H1 (cell line): ENCODE results near the gene HAGH. TPM values are rescaled to one million over a fixed set of nuclear protein-coding genes. Genes with fewer than 3 reads are reported as not detected.
A peak's percentile ranks its signal among the peaks of the same experiment; 100 is the strongest.

Experiments used
- CTCF ChIA-PET: fragments of 300-600 bp; sonication (Branson Sonifier 250); formaldehyde crosslinking; loops from one replicate; lab custom pipeline; 2021; ENCODE audit not compliant: partially characterized antibody; lab: Charles Lee
- POLR2A ChIA-PET: fragments of 300-600 bp; sonication (Branson Sonifier 250); formaldehyde crosslinking; loops from one replicate; lab custom pipeline; 2021; ENCODE audit warnings: inconsistent platforms; ENCODE audit not compliant: partially characterized antibody; lab: Charles Lee
- DNase-seq, 2 experiments: peaks; one replicate each; pipeline versions ENCODE4 v3.0.0 to v3.0.0-alpha.2; 2010 to 2022; ENCODE audit warnings: low spot score in 2 of 2, low read depth in 1 of 2, mixed read lengths in 1 of 2
- FAIRE-seq: peaks from 2 replicates; lab custom pipeline; 2011; peaks lifted over from hg19 to GRCh38; lab: Jason Lieb, UNC
- H2AFZ ChIP-seq: 2 replicates; pipeline ENCODE4 v1.8.1; 2012; ENCODE audit warnings: low read length, inconsistent platforms
- H2AK5ac ChIP-seq: 2 replicates; pipeline ENCODE4 v1.6.1; 2013; ENCODE audit warnings: low read depth, low read length
- H2BK120ac ChIP-seq: replicated peaks from 2 replicates; pipeline ENCODE3; 2013; ENCODE audit warnings: low read depth, low read length, inconsistent platforms
- H2BK12ac ChIP-seq: 2 replicates; pipeline ENCODE4 v1.6.1; 2013; ENCODE audit warnings: low read depth, low read length
- H2BK15ac ChIP-seq: 2 replicates; pipeline ENCODE4 v1.6.1; 2013; ENCODE audit warnings: low read length
- H2BK20ac ChIP-seq: 2 replicates; pipeline ENCODE4 v1.6.1; 2013; ENCODE audit warnings: low read length
- H2BK5ac ChIP-seq: 2 replicates; pipeline ENCODE4 v1.6.1; 2013; ENCODE audit warnings: low read depth, low read length
- H3K14ac ChIP-seq: 2 replicates; pipeline ENCODE4 v1.6.1; 2013; ENCODE audit warnings: inconsistent platforms; ENCODE audit not compliant: insufficient read length
- H3K18ac ChIP-seq: 2 replicates; pipeline ENCODE4 v1.6.1; 2013; ENCODE audit warnings: low read length; ENCODE audit errors: extremely low read depth
- H3K23ac ChIP-seq: 2 replicates; pipeline ENCODE4 v1.6.1; 2013; ENCODE audit warnings: inconsistent platforms; ENCODE audit not compliant: insufficient read length
- H3K23me2 ChIP-seq: 2 replicates; pipeline ENCODE4 v1.6.1; 2013; ENCODE audit warnings: low read depth, low read length
- H3K27ac ChIP-seq: 2 replicates; pipeline ENCODE4 v1.6.1; 2011; ENCODE audit warnings: low read depth, low read length, inconsistent platforms
- H3K27me3 ChIP-seq, 4 experiments: replicated peaks in 1 of 4; 1 replicate in 1 of 4; 2 replicates in 3 of 4; pipeline versions ENCODE4 v1.6.1 to v1.8.1; 2011 to 2013; ENCODE audit warnings: low read length in 3 of 4, mild to moderate bottlenecking in 3 of 4, inconsistent platforms in 2 of 4, mixed read lengths in 2 of 4, moderate library complexity in 1 of 4; ENCODE audit not compliant: control insufficient read depth in 3 of 4, insufficient read depth in 3 of 4; ENCODE audit errors: extremely low read depth in 1 of 4
- H3K36me3 ChIP-seq, 4 experiments: 2 replicates each; pipeline versions ENCODE4 v1.6.1 to v1.8.1; 2011 to 2013; ENCODE audit warnings: mild to moderate bottlenecking in 4 of 4, low read length in 3 of 4, moderate library complexity in 2 of 4, control low read depth in 1 of 4, inconsistent platforms in 1 of 4; ENCODE audit not compliant: insufficient read depth in 4 of 4, control insufficient read depth in 2 of 4
- H3K4ac ChIP-seq: replicated peaks from 2 replicates; pipeline ENCODE3; 2013; ENCODE audit warnings: low read length, low read depth, mixed read lengths, inconsistent platforms; ENCODE audit not compliant: insufficient read length
- H3K4me1 ChIP-seq, 4 experiments: replicated peaks in 1 of 4; 1 replicate in 1 of 4; 2 replicates in 3 of 4; pipeline versions ENCODE4 v1.6.1 to v1.8.1; 2011 to 2013; ENCODE audit warnings: low read length in 3 of 4, inconsistent platforms in 2 of 4, mixed read lengths in 1 of 4; ENCODE audit not compliant: insufficient read depth in 4 of 4, control insufficient read depth in 3 of 4
- H3K4me2 ChIP-seq, 2 experiments: 2 replicates each; pipeline versions ENCODE4 v1.6.1 to v1.8.1; 2011 to 2013; ENCODE audit warnings: low read depth in 2 of 2, low read length in 2 of 2, control low read depth in 1 of 2, inconsistent platforms in 1 of 2, mild to moderate bottlenecking in 1 of 2; ENCODE audit not compliant: insufficient read depth in 1 of 2
- H3K4me3 ChIP-seq, 4 experiments: fragments of 200-600, 300-600 bp in 1 of 4; sonication (generic), shearing (Covaris generic), sonication (Bioruptor Twin) in 1 of 4; 2 replicates each; pipeline versions ENCODE4 v1.5.1 to v1.8.1; 2011 to 2016; ENCODE audit warnings: low read length in 4 of 4, low read depth in 3 of 4, control low read depth in 2 of 4, inconsistent platforms in 2 of 4, mild to moderate bottlenecking in 2 of 4, mixed read lengths in 1 of 4, moderate library complexity in 1 of 4; ENCODE audit not compliant: insufficient read depth in 2 of 4; ENCODE audit errors: extremely low read depth in 1 of 4
- H3K56ac ChIP-seq: replicated peaks from 2 replicates; pipeline ENCODE3; 2013; ENCODE audit warnings: low read depth, mild to moderate bottlenecking, mixed read lengths, low read length, inconsistent platforms; ENCODE audit not compliant: insufficient read length
- H3K79me1 ChIP-seq: 2 replicates; pipeline ENCODE4 v1.6.1; 2013; ENCODE audit warnings: low read depth, low read length, control low read depth
- H3K79me2 ChIP-seq, 2 experiments: 2 replicates each; pipeline versions ENCODE4 v1.6.1 to v1.8.1; 2012 to 2013; ENCODE audit warnings: low read length in 2 of 2, mild to moderate bottlenecking in 2 of 2, inconsistent platforms in 1 of 2; ENCODE audit not compliant: insufficient read depth in 2 of 2, control insufficient read depth in 1 of 2
- H3K9ac ChIP-seq, 4 experiments: replicated peaks in 1 of 4; 1 replicate in 1 of 4; 2 replicates in 3 of 4; pipeline versions ENCODE4 v1.6.1 to v1.8.1; 2011 to 2013; ENCODE audit warnings: low read depth in 3 of 4, low read length in 3 of 4, control low read depth in 2 of 4, mild to moderate bottlenecking in 2 of 4, moderate library complexity in 2 of 4, inconsistent platforms in 1 of 4; ENCODE audit errors: extremely low read depth in 1 of 4
- H3K9me3 ChIP-seq, 2 experiments: 2 replicates each; pipeline versions ENCODE4 v1.6.1 to v1.8.1; 2012 to 2013; ENCODE audit warnings: mild to moderate bottlenecking in 2 of 2, moderate library complexity in 2 of 2, control low read depth in 1 of 2, inconsistent platforms in 1 of 2, low read depth in 1 of 2, low read length in 1 of 2, mixed read lengths in 1 of 2; ENCODE audit not compliant: insufficient read depth in 2 of 2
- H4K20me1 ChIP-seq, 2 experiments: replicated peaks in 1 of 2; 2 replicates each; pipeline versions ENCODE3 to v1.8.1; 2011 to 2013; ENCODE audit warnings: inconsistent platforms in 2 of 2, low read length in 2 of 2, mild to moderate bottlenecking in 1 of 2; ENCODE audit not compliant: insufficient read depth in 2 of 2, control insufficient read depth in 1 of 2
- H4K5ac ChIP-seq: 2 replicates; pipeline ENCODE4 v1.6.1; 2013; ENCODE audit warnings: low read length, low read depth, mixed read lengths, inconsistent platforms; ENCODE audit not compliant: insufficient read length
- H4K8ac ChIP-seq: 2 replicates; pipeline ENCODE4 v1.8.0; 2013; ENCODE audit warnings: mild to moderate bottlenecking, moderate library complexity, low read length, inconsistent platforms; ENCODE audit not compliant: insufficient read depth; ENCODE audit errors: extremely low read depth
- H4K91ac ChIP-seq: replicated peaks from 2 replicates; pipeline ENCODE3; 2013; ENCODE audit warnings: low read length, mixed read lengths, inconsistent platforms; ENCODE audit not compliant: insufficient read length
- POLR2AphosphoS5 ChIP-seq: IDR thresholded peaks from 2 replicates; pipeline ENCODE4 v1.6.1; 2011; ENCODE audit warnings: low read depth, low read length
- WGBS, 2 experiments: shearing (Covaris generic) in 1 of 2; methylation state at CpG; one replicate each; pipeline versions ENCODE4 v1.1.6 to v1.1.7; 2013 to 2015; ENCODE audit warnings: low lambda C conversion rate in 2 of 2, mixed read lengths in 2 of 2, inconsistent platforms in 1 of 2, low coverage in 1 of 2, missing lambda C conversion rate in 1 of 2; ENCODE audit not compliant: insufficient replicate concordance in 2 of 2, insufficient coverage in 1 of 2, insufficient read length in 1 of 2; ENCODE audit errors: extremely low coverage in 1 of 2, missing lambda C conversion rate in 1 of 2; 5-methylcytosine and 5-hydroxymethylcytosine counted together
- polyA plus RNA-seq, 7 experiments: library from polyadenylated mRNA; depleted of rRNA in 3 of 7; stranded (reverse) in 5 of 7; unstranded in 2 of 7; fragments of >200 nt in 5 of 7; fragments of 200-250 nt in 2 of 7; gene quantifications; 1 replicate in 5 of 7; 2 replicates in 1 of 7; 4 replicates in 1 of 7; pipeline versions ENCODE4 v1.2.1 to v1.2.3, GENCODE V29; 2011 to 2013; ENCODE audit warnings: missing spikeins in 2 of 7, mixed read lengths in 2 of 7
- total RNA-seq: library from RNA; stranded (reverse); fragmentation: NEBNext Ultra II Directional; extraction: Animal tissue kit (Norgen Biotek cat#: 25700); gene quantifications from 2 replicates; pipeline ENCODE4 v1.2.1, GENCODE V29; 2021
- TF ChIP-seq, protein P1 (sequence below): IDR thresholded peaks from 2 replicates; pipeline ENCODE4 v1.6.1; 2011; ENCODE audit warnings: low read length, improper control_type of control experiment

HAGH gene
- total and polyA plus RNA-seq, 2 of the 8 experiments (the other 6 are each of a cell fraction or from before 2014, with no cell fraction given): 28.7 to 40.6 TPM

DNA sequence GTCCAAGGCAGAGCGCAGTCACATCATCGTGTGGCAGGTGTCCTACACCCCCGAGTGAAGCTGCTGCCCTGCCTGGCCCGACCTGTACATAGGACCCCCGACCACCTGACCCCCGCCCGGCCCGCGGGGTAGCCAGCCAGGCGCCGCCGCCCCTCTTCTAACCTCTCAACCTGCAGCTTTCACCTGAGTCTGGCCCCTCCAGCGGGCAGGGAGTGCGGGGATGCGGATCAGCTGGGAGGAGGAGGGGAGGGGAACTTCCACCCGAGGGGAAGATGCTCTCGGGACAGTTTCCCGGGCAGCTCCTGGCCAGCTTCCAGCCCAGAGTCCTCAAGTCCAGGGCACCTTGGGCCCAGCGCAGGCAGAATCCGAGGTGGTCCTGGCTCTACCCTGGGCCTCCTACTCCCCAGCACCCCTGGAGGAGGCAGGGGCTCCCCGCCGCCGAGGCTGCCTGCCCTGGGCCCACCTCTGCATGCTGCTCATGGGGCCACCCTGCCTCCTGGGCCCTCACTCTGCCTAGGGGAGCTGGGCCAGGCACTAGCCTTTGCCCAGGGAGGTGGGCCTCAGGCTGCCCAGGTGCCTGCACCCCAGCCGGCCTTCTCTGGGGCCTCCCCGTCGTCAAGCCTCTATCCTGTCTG lies 57.7 kb downstream of the HAGH start:
- CTCF ChIA-PET: interaction anchor here (0.6 to 1.5 kb wide), 3 partner anchors 81 to 468 kb away, joined by 3 to 4 read pairs (median 3); no protein-coding TSS in a partner anchor
- FAIRE-seq: no peak

More for the DNA sequence above, 57.7 kb downstream of the HAGH start:
- no peaks in the 10 kb centered on the region for H3K9me3 ChIP-seq
- H3K23me2 ChIP-seq: peaks cover 15% of the 10 kb centered on the region
- H4K91ac ChIP-seq: no peak overlapping the region
- H2BK20ac ChIP-seq: no peak overlapping the region
- H3K27ac ChIP-seq: no peak overlapping the region
- no peak overlapping the region for H4K5ac ChIP-seq
- H3K4ac ChIP-seq: no peak overlapping the region
- no peak overlapping the region for H2BK120ac ChIP-seq
- H2BK15ac ChIP-seq: no peak overlapping the region
- H2BK5ac ChIP-seq: 0 out of 2 replicates have a peak overlapping the region, but pooled peaks have one; percentile 6
- H3K56ac ChIP-seq: no peak overlapping the region
- no peak overlapping the region; the same call in 1 of the 2 replicates for H4K8ac ChIP-seq
- no peak for DNase-seq
- no peaks in the 10 kb centered on the region for H3K79me1 ChIP-seq
- POLR2A ChIA-PET: interaction anchor here (0.6 to 13.5 kb wide), 10 partner anchors 9 to 260 kb away, joined by 3 to 246 read pairs (median 4); partner anchors contain the start of genes MAPK8IP3, NUBP2, RPS2 and SPSB3
- H2AFZ ChIP-seq: no peak overlapping the region
- no peaks in the 10 kb centered on the region for H3K27me3 ChIP-seq
- H3K4me2 ChIP-seq: no peak overlapping the region
- 91% methylated on average over 11 of the region's 26 CpGs; no CpG with 5 or more reads in 1 of the 2 experiments for WGBS, 2 experiments
- H3K23ac ChIP-seq: no peak overlapping the region
- H2BK12ac ChIP-seq: no peak overlapping the region
- H3K79me2 ChIP-seq: peaks cover 0 to 9% of the 10 kb centered on the region in 2 experiments; a peak in 1 of 4 replicates
- TF ChIP-seq, protein P1, sequence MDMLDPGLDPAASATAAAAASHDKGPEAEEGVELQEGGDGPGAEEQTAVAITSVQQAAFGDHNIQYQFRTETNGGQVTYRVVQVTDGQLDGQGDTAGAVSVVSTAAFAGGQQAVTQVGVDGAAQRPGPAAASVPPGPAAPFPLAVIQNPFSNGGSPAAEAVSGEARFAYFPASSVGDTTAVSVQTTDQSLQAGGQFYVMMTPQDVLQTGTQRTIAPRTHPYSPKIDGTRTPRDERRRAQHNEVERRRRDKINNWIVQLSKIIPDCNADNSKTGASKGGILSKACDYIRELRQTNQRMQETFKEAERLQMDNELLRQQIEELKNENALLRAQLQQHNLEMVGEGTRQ: no peak
- TF ChIP-seq POLR2AphosphoS5: peak; percentile 42; the same call in 1 of the 2 replicates
- peaks cover 0 to 21% (median 13%) of the 10 kb centered on the region in 4 experiments; a peak in 5 of 7 replicates for H3K4me1 ChIP-seq
- H2AK5ac ChIP-seq: no peak overlapping the region
- H3K9ac ChIP-seq: no peak overlapping the region
- no peak overlapping the region for H3K14ac ChIP-seq
- peaks cover 1 to 10% of the 10 kb centered on the region in 2 experiments for H4K20me1 ChIP-seq
- no peak overlapping the region for H3K4me3 ChIP-seq
- no peak overlapping the region for H3K18ac ChIP-seq
- H3K36me3 ChIP-seq: peaks cover 3 to 37% (median 7%) of the 10 kb centered on the region in 4 experiments; a peak in 4 of 8 replicates
